ENCODE results near the gene ST7. TPM values are rescaled to one million over a fixed set of nuclear protein-coding genes. Genes with fewer than 3 reads are reported as not detected.

The ST7 gene
- total RNA-seq, 1 donor from 2014 or later: 22.2 TPM

GRCh38 chr7:117005449-117005848, 52.1 kb downstream of the ST7 start:
- DNase-seq (ENCODE audit: low spot score) (no peak), ATAC-seq (no peak)

DNA sequence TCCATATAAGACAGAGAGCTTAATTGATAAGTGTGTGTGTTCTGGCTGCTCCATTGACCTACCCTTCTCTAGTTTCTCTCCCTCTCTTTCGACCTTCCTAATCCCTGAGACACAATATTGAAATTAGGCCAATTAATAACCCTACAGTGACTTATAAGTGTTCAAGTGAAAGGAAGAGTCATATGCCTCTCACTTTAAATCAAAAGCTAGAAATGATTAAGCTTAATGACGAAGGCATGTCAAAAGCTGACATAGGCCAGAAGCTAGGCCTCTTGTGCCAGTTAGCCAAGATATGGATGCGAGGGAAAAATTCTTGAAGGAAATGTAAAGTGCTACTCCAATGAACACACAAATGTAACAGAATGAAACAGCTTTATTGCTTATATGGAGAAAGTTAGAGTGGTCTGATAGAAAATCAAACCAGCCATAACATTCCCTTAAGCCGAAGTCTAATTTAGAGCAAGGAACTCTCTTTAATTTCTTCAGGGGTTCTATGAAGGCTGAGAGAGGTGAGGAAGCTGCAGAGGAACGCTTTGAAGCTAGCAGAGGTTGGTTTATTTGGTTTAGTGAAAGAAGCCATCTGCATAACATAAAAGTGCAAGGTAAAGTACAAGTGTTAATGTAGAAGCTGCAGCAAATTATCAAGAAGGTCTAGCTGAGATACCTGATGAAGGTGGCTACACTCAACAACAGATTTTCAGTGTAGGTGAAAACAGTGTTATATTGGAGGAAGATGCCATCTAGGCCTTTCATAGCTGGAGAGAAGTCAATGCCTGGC, 53.8 kb downstream of the ST7 start:
- no peak for DNase-seq (ENCODE audit: low spot score)
- no peak for ATAC-seq

DNA sequence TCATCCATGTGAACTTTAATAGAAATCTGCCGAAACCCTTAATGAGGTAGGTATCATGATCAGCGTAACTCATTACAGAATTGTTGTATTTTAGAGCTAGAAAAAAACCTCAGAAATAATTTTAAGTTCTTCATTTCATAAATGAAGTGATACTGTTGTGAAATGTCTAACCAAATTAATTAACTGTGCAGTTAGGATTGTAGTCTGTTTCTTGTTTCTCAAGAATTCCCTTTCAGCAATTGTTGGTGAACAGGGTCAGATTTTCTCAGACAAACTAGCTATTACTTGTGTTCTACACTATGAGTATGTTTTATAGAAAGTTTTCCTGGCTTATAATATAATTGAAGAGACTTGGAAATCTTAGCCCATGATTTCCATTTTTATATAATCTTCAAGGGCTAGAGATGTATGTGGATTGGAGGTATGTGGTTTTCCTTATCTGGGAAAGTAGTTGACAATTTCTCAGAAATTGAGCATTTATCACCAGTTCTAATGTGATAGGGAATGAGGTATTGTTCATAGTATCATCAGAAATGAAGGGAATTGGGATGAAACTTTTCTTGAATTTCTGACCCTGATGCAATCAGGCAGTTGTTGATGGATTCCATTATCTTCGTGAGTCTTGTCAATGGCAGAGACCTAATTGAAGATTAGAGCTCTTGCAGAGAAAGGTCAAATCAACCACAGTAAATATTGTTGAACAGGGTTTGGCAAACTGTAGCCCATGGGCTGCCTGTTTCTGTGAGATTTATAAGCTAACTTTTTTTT, 55.0 kb downstream of the ST7 start:
- no peak for ATAC-seq
- no peak for DNase-seq (ENCODE audit: low spot score)

- DNase-seq (ENCODE audit: low spot score) (no peak), ATAC-seq (no peak)
These were observed 55.7 kb downstream of the ST7 start for GRCh38 chr7:117008886-117009531.

GRCh38 chr7:117009705-117010361, 56.5 kb downstream of the ST7 start:
- DNase-seq (ENCODE audit: low spot score): no peak
- no peak for ATAC-seq

- ATAC-seq (no peak), DNase-seq (ENCODE audit: low spot score) (no peak)
These were observed 57.3 kb downstream of the ST7 start for GRCh38 chr7:117010375-117011133.

GRCh38 chr7:117011419-117012260, 58.3 kb downstream of the ST7 start:
- no peak for ATAC-seq

DNA sequence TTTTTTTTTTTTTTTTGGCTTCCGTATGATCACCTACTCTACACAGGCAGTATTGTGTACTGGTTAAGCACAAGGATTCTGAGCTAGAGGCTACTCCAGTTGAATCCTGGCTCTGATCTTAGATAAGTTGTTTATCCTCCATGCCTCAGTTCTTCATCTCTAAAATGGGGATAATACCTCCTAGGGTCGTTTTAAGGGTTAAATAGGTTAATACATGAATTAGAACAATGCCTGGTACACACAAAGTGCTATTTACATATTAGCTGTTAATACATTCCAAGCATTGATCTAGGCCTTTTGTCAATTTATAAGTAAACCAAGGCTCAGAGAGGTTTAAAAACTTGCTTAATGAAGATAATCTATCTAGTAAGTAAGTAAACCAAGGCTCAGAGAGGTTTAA, 59.0 kb downstream of the ST7 start:
- DNase-seq (ENCODE audit: low spot score): no peak
- no peak for ATAC-seq

More at GRCh38 chr7:117011419-117012260, 58.3 kb downstream of the ST7 start:
- no peak for DNase-seq (ENCODE audit: low spot score)

- ATAC-seq (peak; percentile 41), DNase-seq (ENCODE audit: low spot score) (no peak)
These were observed 59.4 kb downstream of the ST7 start for GRCh38 chr7:117012696-117013095.

GRCh38 chr7:117014099-117014656, 60.9 kb downstream of the ST7 start:
- ATAC-seq: no peak
- no peak for DNase-seq (ENCODE audit: low spot score)

DNA sequence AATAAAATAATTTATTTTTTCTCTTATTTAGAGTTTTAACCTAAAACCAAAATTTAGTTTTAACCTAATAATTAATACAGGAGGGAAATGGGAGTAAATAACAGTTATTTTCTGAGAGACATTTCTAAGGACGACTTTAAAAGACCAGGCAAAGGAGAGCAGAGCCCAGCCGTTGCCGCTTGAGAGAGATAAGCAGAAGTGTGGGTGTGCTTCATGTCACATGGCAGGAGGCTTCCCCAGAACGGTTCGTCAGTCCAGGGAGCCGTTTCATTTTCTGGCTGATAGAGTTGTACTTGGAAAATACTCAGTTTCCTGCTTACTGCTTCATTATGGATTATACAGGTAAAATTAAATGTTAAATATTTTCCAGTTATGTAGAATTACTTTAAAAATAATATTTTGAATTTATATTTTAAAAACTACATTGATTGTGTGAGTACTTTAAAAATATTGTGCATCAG, 61.4 kb downstream of the ST7 start:
- DNase-seq (ENCODE audit: low spot score) (peak; percentile 61), ATAC-seq (peak; percentile 96)

DNA sequence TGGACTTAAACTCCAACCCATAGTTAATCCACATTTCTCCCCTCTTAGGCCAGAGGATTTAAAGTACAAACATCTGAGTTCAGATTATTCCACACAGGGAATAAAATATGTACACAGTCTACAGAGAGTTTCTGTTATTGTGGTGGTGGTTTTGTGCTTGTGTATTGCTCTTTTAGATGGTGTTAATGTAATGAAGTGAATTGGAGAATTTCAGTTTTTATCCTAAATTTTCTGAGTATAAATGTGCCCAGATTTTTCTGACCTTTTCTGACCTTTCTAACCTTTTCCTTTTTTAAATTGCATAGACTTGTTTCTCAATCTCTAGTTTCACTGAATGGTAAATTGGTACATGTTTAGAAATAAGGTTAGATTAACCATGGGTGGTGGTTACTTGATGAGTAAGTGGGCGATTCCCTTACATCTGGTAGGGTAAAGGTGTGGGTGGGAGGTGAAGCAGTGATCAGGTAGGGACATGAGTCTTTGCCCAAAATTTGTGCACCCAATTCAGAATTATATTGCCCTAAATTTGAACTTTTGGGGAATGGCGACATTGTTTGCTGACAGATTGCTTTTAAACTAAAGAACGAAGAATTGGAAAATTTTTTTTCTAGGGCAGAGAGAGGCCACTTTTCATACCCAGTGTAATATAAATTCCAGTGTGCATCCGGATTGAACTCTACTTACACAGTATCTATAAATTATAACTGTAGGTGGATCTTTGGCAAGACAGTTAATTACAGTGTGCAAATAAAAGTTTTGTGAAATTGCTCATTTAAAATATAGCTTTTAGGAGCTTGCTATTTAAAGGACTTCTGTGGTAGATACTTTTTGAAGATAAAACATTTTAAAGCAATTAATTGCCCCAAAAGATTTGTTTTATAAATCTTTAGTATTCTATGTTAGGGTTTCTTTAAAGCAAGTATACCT, 62.2 kb downstream of the ST7 start:
- DNase-seq (ENCODE audit: low spot score): no peak
- ATAC-seq: no peak

DNA sequence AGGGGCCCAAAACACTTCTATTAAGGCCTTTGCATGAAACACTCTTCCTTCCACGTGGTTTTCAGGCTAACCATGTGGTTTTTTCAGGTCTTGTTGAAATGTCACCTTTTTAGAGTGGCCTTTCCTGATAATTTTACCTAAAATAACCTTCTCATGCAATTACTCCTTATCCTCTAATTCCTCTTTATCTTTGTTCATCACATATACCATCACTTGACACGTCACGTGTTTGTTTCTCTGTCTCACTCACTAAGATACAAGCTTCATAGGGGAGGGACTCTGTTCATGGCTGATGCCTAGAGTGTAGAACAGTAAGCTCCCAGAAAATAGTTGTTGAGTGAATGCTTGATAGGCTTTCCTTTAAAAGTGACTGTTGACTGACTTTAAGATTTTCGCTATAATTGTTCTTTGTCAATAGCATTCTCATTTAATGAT, 63.7 kb downstream of the ST7 start:
- ATAC-seq: no peak

GRCh38 chr7:117017702-117018266, 64.5 kb downstream of the ST7 start:
- no peak for DNase-seq (ENCODE audit: low spot score)

More for the DNA sequence above, 63.7 kb downstream of the ST7 start:
- DNase-seq (ENCODE audit: low spot score): no peak

GRCh38 chr7:117018713-117019112, 65.4 kb downstream of the ST7 start:
- no peak for DNase-seq (ENCODE audit: low spot score)
- no peak for ATAC-seq

More at GRCh38 chr7:117017702-117018266, 64.5 kb downstream of the ST7 start:
- no peak for ATAC-seq

- ATAC-seq (no peak), DNase-seq (ENCODE audit: low spot score) (no peak)
These were observed 66.0 kb downstream of the ST7 start for GRCh38 chr7:117019287-117019686.

GRCh38 chr7:117019786-117020590, 66.7 kb downstream of the ST7 start:
- DNase-seq (ENCODE audit: low spot score) (no peak), ATAC-seq (peak; percentile 72)

Data from left lobe of liver (tissue), 2 donors.